SK-N-MC (cell line): ENCODE data around the gene FHIT.

ENCODE experiments used
- EZH2 ChIP-seq: fragments of 200-600 bp; sonication (generic); IDR thresholded peaks from one replicate; pipeline ENCODE4 v1.6.1; 2017; ENCODE audit warnings: antibody characterized with exemption
- FOXP2 ChIP-seq: optimal IDR thresholded peaks from 2 replicates; pipeline ENCODE3; 2011; ENCODE audit warnings: mild to moderate bottlenecking, moderate library complexity; ENCODE audit not compliant: insufficient read depth; ENCODE audit errors: extremely low read length, control extremely low read depth
- POLR2AphosphoS5 ChIP-seq: IDR thresholded peaks from 2 replicates; pipeline ENCODE4 v1.6.1; 2012; ENCODE audit warnings: mild to moderate bottlenecking, low read depth, low read length, borderline replicate concordance

GRCh38 chr3:61008153-61008997 is 242.9 kb downstream of the FHIT start:
- TF ChIP-seq EZH2 (no peak), POLR2AphosphoS5 (no peak), FOXP2 (no peak)
